Measurements from ENCODE around the gene LCN2.

LCN2 gene

GRCh38 chr9:128143525-128144238 lies 5.6 kb upstream of the LCN2 start:
- no peaks in the 10 kb centered on the region for H3K9me3 ChIP-seq (ENCODE audit: control insufficient read depth, low read length)
- 92 to 93% methylated on average over 7 to 8 of the region's 8 CpGs for WGBS, 2 experiments (ENCODE audit: insufficient coverage in 2 of 2)

GRCh38 chr9:128144239-128145181 lies 4.7 kb upstream of the LCN2 start:
- H3K36me3 ChIP-seq (ENCODE audit: control insufficient read depth, insufficient read depth, low read length), result no peaks in the 10 kb centered on the region
- H3K27ac ChIP-seq (ENCODE audit: low read depth, low read length, severe bottlenecking), result no peak overlapping the region
- no peaks in the 10 kb centered on the region for H3K9me3 ChIP-seq (ENCODE audit: control insufficient read depth, low read length)
- no peak overlapping the region for H3K4me3 ChIP-seq (ENCODE audit: extremely low read depth, insufficient read depth, low read length, poor library complexity, severe bottlenecking)
- no peaks in the 10 kb centered on the region for H3K4me1 ChIP-seq (ENCODE audit: control insufficient read depth, insufficient read depth, low read length, poor library complexity, severe bottlenecking)
- WGBS, 2 experiments (ENCODE audit: insufficient coverage in 2 of 2), result 93% methylated on average over 15 to 17 of the region's 22 CpGs

More at GRCh38 chr9:128143525-128144238, 5.6 kb upstream of the LCN2 start:
- Histone ChIP-seq H3K36me3 (ENCODE audit: control insufficient read depth, insufficient read depth, low read length) (no peaks in the 10 kb centered on the region), H3K4me3 (ENCODE audit: extremely low read depth, insufficient read depth, low read length, poor library complexity, severe bottlenecking) (no peak overlapping the region), H3K4me1 (ENCODE audit: control insufficient read depth, insufficient read depth, low read length, poor library complexity, severe bottlenecking) (no peaks in the 10 kb centered on the region), H3K27ac (ENCODE audit: low read depth, low read length, severe bottlenecking) (no peak overlapping the region)

GRCh38 chr9:128145536-128145935 lies 3.7 kb upstream of the LCN2 start:
- Histone ChIP-seq H3K4me3 (ENCODE audit: extremely low read depth, insufficient read depth, low read length, poor library complexity, severe bottlenecking) (no peak overlapping the region), H3K36me3 (ENCODE audit: control insufficient read depth, insufficient read depth, low read length) (no peaks in the 10 kb centered on the region), H3K4me1 (ENCODE audit: control insufficient read depth, insufficient read depth, low read length, poor library complexity, severe bottlenecking) (no peaks in the 10 kb centered on the region), H3K9me3 (ENCODE audit: control insufficient read depth, low read length) (no peaks in the 10 kb centered on the region), H3K27ac (ENCODE audit: low read depth, low read length, severe bottlenecking) (no peak overlapping the region)
- 80 to 95% methylated on average over 6 to 7 of the region's 8 CpGs for WGBS, 2 experiments (ENCODE audit: insufficient coverage in 2 of 2)

- 87 to 89% methylated on average over 13 of the region's 13 CpGs for WGBS, 2 experiments (ENCODE audit: insufficient coverage in 2 of 2)
Measured at GRCh38 chr9:128145951-128146351, 3.3 kb upstream of the LCN2 start.

GRCh38 chr9:128146591-128147120 lies 2.6 kb upstream of the LCN2 start:
- H3K9me3 ChIP-seq (ENCODE audit: control insufficient read depth, low read length), result no peaks in the 10 kb centered on the region
- H3K4me3 ChIP-seq (ENCODE audit: extremely low read depth, insufficient read depth, low read length, poor library complexity, severe bottlenecking), result no peak overlapping the region
- no peaks in the 10 kb centered on the region for H3K4me1 ChIP-seq (ENCODE audit: control insufficient read depth, insufficient read depth, low read length, poor library complexity, severe bottlenecking)
- 87 to 94% methylated on average over 7 to 8 of the region's 8 CpGs for WGBS, 2 experiments (ENCODE audit: insufficient coverage in 2 of 2)
- H3K27ac ChIP-seq (ENCODE audit: low read depth, low read length, severe bottlenecking), result no peak overlapping the region
- H3K36me3 ChIP-seq (ENCODE audit: control insufficient read depth, insufficient read depth, low read length), result no peaks in the 10 kb centered on the region

More at GRCh38 chr9:128145951-128146351, 3.3 kb upstream of the LCN2 start:
- Histone ChIP-seq H3K9me3 (ENCODE audit: control insufficient read depth, low read length) (no peaks in the 10 kb centered on the region), H3K27ac (ENCODE audit: low read depth, low read length, severe bottlenecking) (no peak overlapping the region), H3K4me3 (ENCODE audit: extremely low read depth, insufficient read depth, low read length, poor library complexity, severe bottlenecking) (no peak overlapping the region), H3K36me3 (ENCODE audit: control insufficient read depth, insufficient read depth, low read length) (no peaks in the 10 kb centered on the region), H3K4me1 (ENCODE audit: control insufficient read depth, insufficient read depth, low read length, poor library complexity, severe bottlenecking) (no peaks in the 10 kb centered on the region)

- no peaks in the 10 kb centered on the region for H3K36me3 ChIP-seq (ENCODE audit: control insufficient read depth, insufficient read depth, low read length)
- H3K4me3 ChIP-seq (ENCODE audit: extremely low read depth, insufficient read depth, low read length, poor library complexity, severe bottlenecking), result no peak overlapping the region
- WGBS, 2 experiments (ENCODE audit: insufficient coverage in 2 of 2), result 93 to 94% methylated on average over 2 to 3 of the region's 5 CpGs
- no peak overlapping the region for H3K27ac ChIP-seq (ENCODE audit: low read depth, low read length, severe bottlenecking)
- no peaks in the 10 kb centered on the region for H3K9me3 ChIP-seq (ENCODE audit: control insufficient read depth, low read length)
- H3K4me1 ChIP-seq (ENCODE audit: control insufficient read depth, insufficient read depth, low read length, poor library complexity, severe bottlenecking), result no peaks in the 10 kb centered on the region
Measured at GRCh38 chr9:128148509-128149000, 698 bp upstream of the LCN2 start.

GRCh38 chr9:128149951-128150593 lies 819 bp downstream of the LCN2 start:
- Histone ChIP-seq H3K27ac (ENCODE audit: low read depth, low read length, severe bottlenecking) (no peak overlapping the region), H3K4me3 (ENCODE audit: extremely low read depth, insufficient read depth, low read length, poor library complexity, severe bottlenecking) (no peak overlapping the region), H3K4me1 (ENCODE audit: control insufficient read depth, insufficient read depth, low read length, poor library complexity, severe bottlenecking) (no peaks in the 10 kb centered on the region), H3K9me3 (ENCODE audit: control insufficient read depth, low read length) (no peaks in the 10 kb centered on the region), H3K36me3 (ENCODE audit: control insufficient read depth, insufficient read depth, low read length) (no peaks in the 10 kb centered on the region)
- 88 to 93% methylated on average over 10 of the region's 11 CpGs for WGBS, 2 experiments (ENCODE audit: insufficient coverage in 2 of 2)

- 74 to 75% methylated on average over 18 to 19 of the region's 19 CpGs for WGBS, 2 experiments (ENCODE audit: insufficient coverage in 2 of 2)
- no peak overlapping the region for H3K4me3 ChIP-seq (ENCODE audit: extremely low read depth, insufficient read depth, low read length, poor library complexity, severe bottlenecking)
- H3K9me3 ChIP-seq (ENCODE audit: control insufficient read depth, low read length), result no peaks in the 10 kb centered on the region
- no peak overlapping the region for H3K27ac ChIP-seq (ENCODE audit: low read depth, low read length, severe bottlenecking)
- H3K4me1 ChIP-seq (ENCODE audit: control insufficient read depth, insufficient read depth, low read length, poor library complexity, severe bottlenecking), result no peaks in the 10 kb centered on the region
- no peaks in the 10 kb centered on the region for H3K36me3 ChIP-seq (ENCODE audit: control insufficient read depth, insufficient read depth, low read length)
Measured at GRCh38 chr9:128150594-128151308, 1.5 kb downstream of the LCN2 start.

- H3K9me3 ChIP-seq (ENCODE audit: control insufficient read depth, low read length), result no peaks in the 10 kb centered on the region
- H3K27ac ChIP-seq (ENCODE audit: low read depth, low read length, severe bottlenecking), result no peak overlapping the region
- no peak overlapping the region for H3K4me3 ChIP-seq (ENCODE audit: extremely low read depth, insufficient read depth, low read length, poor library complexity, severe bottlenecking)
- WGBS, 2 experiments (ENCODE audit: insufficient coverage in 2 of 2), result 89 to 94% methylated on average over 5 to 10 of the region's 18 CpGs
- H3K36me3 ChIP-seq (ENCODE audit: control insufficient read depth, insufficient read depth, low read length), result no peaks in the 10 kb centered on the region
- H3K4me1 ChIP-seq (ENCODE audit: control insufficient read depth, insufficient read depth, low read length, poor library complexity, severe bottlenecking), result no peaks in the 10 kb centered on the region
Measured at GRCh38 chr9:128151309-128152132, 2.3 kb downstream of the LCN2 start.
